SK-N-SH (cell line): ENCODE results near the gene PDE11A. TPM values are rescaled to one million over a fixed set of nuclear protein-coding genes. Genes with fewer than 3 reads are reported as not detected.

Source experiments
- CTCF ChIA-PET: fragments of 300-600, 350-600 bp; formaldehyde crosslinking; extraction: SDS; loops from one replicate; lab custom pipeline; 2021; lab: Yijun Ruan, JAX
- POLR2A ChIA-PET: fragments of 350-600 bp; sonication (Branson Sonifier 250); formaldehyde crosslinking; extraction: SDS; loops from one replicate; lab custom pipeline; 2020; ENCODE audit warnings: antibody characterized with exemption, inconsistent platforms; lab: Yijun Ruan, JAX
- DNase-seq: peaks from one replicate; pipeline ENCODE4 v3.0.0; 2012
- H2AFZ ChIP-seq: fragments of 200-600 bp; sonication (generic); 2 replicates; pipeline ENCODE4 v1.8.1; 2016; ENCODE audit warnings: antibody characterized with exemption, mild to moderate bottlenecking, low read depth
- H3F3A ChIP-seq: fragments of 200-600 bp; sonication (generic); replicated peaks from 2 replicates; pipeline ENCODE3; 2016; ENCODE audit warnings: antibody characterized with exemption, mild to moderate bottlenecking; ENCODE audit not compliant: insufficient read depth
- H3K27ac ChIP-seq, 2 experiments: fragments of 200-500 bp in 1 of 2; fragments of 200-600 bp in 1 of 2; sonication (Bioruptor generic) in 1 of 2; sonication (generic), shearing (Covaris generic) in 1 of 2; 2 replicates each; pipeline versions ENCODE4 v1.5.1 to v1.6.1; 2014 to 2016; ENCODE audit warnings: low read depth in 2 of 2, inconsistent platforms in 1 of 2, low read length in 1 of 2, mild to moderate bottlenecking in 1 of 2, mixed read lengths in 1 of 2
- H3K27me3 ChIP-seq: fragments of 200-600 bp; sonication (generic), shearing (Covaris generic); 2 replicates; pipeline ENCODE4 v1.6.1; 2016; ENCODE audit warnings: mixed run types; ENCODE audit not compliant: insufficient read depth
- H3K36me3 ChIP-seq, 2 experiments: fragments of 200-500 bp in 1 of 2; fragments of 200-600 bp in 1 of 2; sonication (Bioruptor generic) in 1 of 2; sonication (generic) in 1 of 2; replicated peaks in 1 of 2; 2 replicates each; pipeline versions ENCODE3 to v1.5.1; 2014 to 2016; ENCODE audit warnings: low read length in 1 of 2, mild to moderate bottlenecking in 1 of 2; ENCODE audit not compliant: insufficient read depth in 2 of 2, control insufficient read depth in 1 of 2
- H3K4me1 ChIP-seq, 2 experiments: fragments of 200-500 bp in 1 of 2; fragments of 200-600 bp in 1 of 2; sonication (Bioruptor generic) in 1 of 2; sonication (generic), shearing (Covaris generic) in 1 of 2; 2 replicates each; pipeline versions ENCODE4 v1.5.1 to v1.6.1; 2014 to 2016; ENCODE audit warnings: low read depth in 1 of 2, low read length in 1 of 2, mixed run types in 1 of 2; ENCODE audit not compliant: insufficient read depth in 2 of 2, control insufficient read depth in 1 of 2
- H3K4me2 ChIP-seq: fragments of 200-600 bp; sonication (generic), shearing (Covaris generic); 2 replicates; pipeline ENCODE4 v1.6.1; 2017; ENCODE audit warnings: mixed run types
- H3K4me3 ChIP-seq, 2 experiments: fragments of 200-500 bp in 1 of 2; fragments of 200-600 bp in 1 of 2; sonication (Bioruptor generic) in 1 of 2; sonication (generic), shearing (Covaris generic) in 1 of 2; 2 replicates each; pipeline versions ENCODE4 v1.5.1 to v1.8.1; 2014 to 2016; ENCODE audit warnings: low read depth in 2 of 2, inconsistent platforms in 1 of 2, low read length in 1 of 2, mild to moderate bottlenecking in 1 of 2, mixed read lengths in 1 of 2, moderate library complexity in 1 of 2
- H3K79me2 ChIP-seq: fragments of 200-600 bp; sonication (generic); 2 replicates; pipeline ENCODE4 v1.8.1; 2017; ENCODE audit warnings: mild to moderate bottlenecking; ENCODE audit not compliant: insufficient read depth
- H3K9ac ChIP-seq: fragments of 200-600 bp; sonication (generic); 2 replicates; pipeline ENCODE4 v1.6.1; 2017; ENCODE audit warnings: mixed run types
- H3K9me2 ChIP-seq: fragments of 200-600 bp; sonication (generic); 2 replicates; pipeline ENCODE4 v1.6.1; 2017; ENCODE audit warnings: mixed run types
- H3K9me3 ChIP-seq: fragments of 200-600 bp; sonication (generic); 2 replicates; pipeline ENCODE4 v1.6.1; 2017; ENCODE audit warnings: mixed run types, mild to moderate bottlenecking, moderate library complexity
- H4K20me1 ChIP-seq: fragments of 200-600 bp; sonication (generic); 2 replicates; pipeline ENCODE4 v1.6.1; 2017; ENCODE audit warnings: mild to moderate bottlenecking, mixed run types; ENCODE audit not compliant: insufficient read depth
- FOXM1 ChIP-seq: IDR thresholded peaks from 2 replicates; pipeline ENCODE4 v1.4.0; 2012; ENCODE audit warnings: low read depth, mild to moderate bottlenecking
- GABPA ChIP-seq: IDR thresholded peaks from 2 replicates; pipeline ENCODE4 v1.4.0; 2012; ENCODE audit warnings: low read depth, mild to moderate bottlenecking
- JUND ChIP-seq: IDR thresholded peaks from 2 replicates; pipeline ENCODE4 v1.4.0; 2012
- NRF1 ChIP-seq: IDR thresholded peaks from 2 replicates; pipeline ENCODE4 v1.6.1; 2012; ENCODE audit warnings: low read depth, mild to moderate bottlenecking, low read length
- RCOR1 ChIP-seq: fragments of 150-350 bp; IDR thresholded peaks from 2 replicates; pipeline ENCODE4 v1.6.1; 2017; ENCODE audit warnings: antibody characterized with exemption, low read length
- RFX5 ChIP-seq: IDR thresholded peaks from 2 replicates; pipeline ENCODE4 v1.6.1; 2012; ENCODE audit warnings: mild to moderate bottlenecking, improper control_type of control experiment, low read length
- SIN3A ChIP-seq: IDR thresholded peaks from 2 replicates; pipeline ENCODE4 v1.6.1; 2012; ENCODE audit warnings: low read depth, mild to moderate bottlenecking, low read length, moderate library complexity, borderline replicate concordance
- TAF1 ChIP-seq: IDR thresholded peaks from 2 replicates; pipeline ENCODE4 v1.6.1; 2012; ENCODE audit warnings: low read depth, mild to moderate bottlenecking, low read length, moderate library complexity, borderline replicate concordance
- TCF12 ChIP-seq: IDR thresholded peaks from 2 replicates; pipeline ENCODE4 v1.4.0; 2012
- TEAD4 ChIP-seq: IDR thresholded peaks from 2 replicates; pipeline ENCODE4 v1.4.0; 2012; ENCODE audit warnings: mild to moderate bottlenecking, borderline replicate concordance; ENCODE audit not compliant: insufficient read depth
- WGBS: methylation state at CpG from one replicate; pipeline ENCODE4 v1.1.6; 2017; ENCODE audit warnings: low lambda C conversion rate; 5-methylcytosine and 5-hydroxymethylcytosine counted together
- polyA plus RNA-seq, 3 experiments: library from polyadenylated mRNA; depleted of rRNA; stranded (reverse); fragments of >200 nt; gene quantifications; 2 replicates each; pipeline ENCODE4 v1.2.3, GENCODE V29; 2012
- TF ChIP-seq, protein P1 (sequence below): fragments of 200-600 bp; sonication (generic); IDR thresholded peaks from 2 replicates; pipeline ENCODE4 v1.6.1; 2017; ENCODE audit warnings: antibody characterized with exemption, mild to moderate bottlenecking, moderate library complexity
- TF ChIP-seq, protein P2 (sequence below): IDR thresholded peaks from 2 replicates; pipeline ENCODE4; 2012
- TF ChIP-seq, protein P3 (sequence below): IDR thresholded peaks from 2 replicates; pipeline ENCODE4 v1.4.0; 2012; ENCODE audit warnings: low read depth
- TF ChIP-seq, protein P4 (sequence below): IDR thresholded peaks from 2 replicates; pipeline ENCODE4 v1.4.0; 2012; ENCODE audit warnings: low read depth, borderline replicate concordance

The PDE11A gene
- polyA plus RNA-seq, 1 of the 3 experiments (the other 2 are of a cell fraction): 0.10 TPM

DNA sequence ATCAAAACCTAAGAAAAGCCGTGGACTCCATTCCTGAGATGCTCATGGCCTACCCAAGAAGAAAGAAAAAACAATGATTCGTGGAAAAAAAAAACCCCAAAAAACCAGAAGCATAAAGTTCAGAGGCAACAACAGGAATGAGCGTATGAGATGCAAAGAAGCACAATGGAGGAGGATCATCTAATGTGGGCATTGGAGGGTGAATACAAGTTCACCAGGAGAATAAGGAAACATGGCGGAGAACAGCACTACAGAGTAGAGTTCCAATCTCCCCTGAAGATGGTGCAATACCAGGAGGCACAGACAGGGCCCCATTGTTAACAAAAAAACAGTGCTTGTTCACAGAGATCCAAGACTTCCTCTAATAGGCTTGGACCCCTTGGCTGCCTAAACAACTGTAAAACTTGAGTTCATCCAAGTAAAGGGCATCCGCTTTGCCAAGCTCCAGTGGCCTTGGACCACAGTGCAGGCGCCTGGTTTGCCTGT, 337.2 kb downstream of the PDE11A start:
- CTCF ChIA-PET: interaction anchor here (1.2 to 1.6 kb wide), 3 partner anchors 7 to 37 kb away, joined by 3 to 4 read pairs (median 3); no protein-coding TSS in a partner anchor
- H3K9me2 ChIP-seq: no peaks in the 10 kb centered on the region
- H3K4me3 ChIP-seq: no peak overlapping the region
- H3F3A ChIP-seq: no peaks in the 10 kb centered on the region
- no peaks in the 10 kb centered on the region for H4K20me1 ChIP-seq
- no peak overlapping the region for H3K4me2 ChIP-seq
- POLR2A ChIA-PET: no interaction called here
- no peaks in the 10 kb centered on the region for H3K36me3 ChIP-seq
- H3K9me3 ChIP-seq: no peaks in the 10 kb centered on the region
- no peaks in the 10 kb centered on the region for H3K4me1 ChIP-seq
- WGBS: 57% methylated on average over 4 of the region's 6 CpGs
- H3K79me2 ChIP-seq: no peaks in the 10 kb centered on the region
- no peaks in the 10 kb centered on the region for H3K27me3 ChIP-seq
- H3K9ac ChIP-seq: no peak overlapping the region
- DNase-seq: no peak
- H3K27ac ChIP-seq: no peak overlapping the region
- H2AFZ ChIP-seq: no peak overlapping the region
- TF ChIP-seq NRF1 (no peak), JUND (no peak), RCOR1 (no peak), RFX5 (no peak)
- TF ChIP-seq, protein P1, sequence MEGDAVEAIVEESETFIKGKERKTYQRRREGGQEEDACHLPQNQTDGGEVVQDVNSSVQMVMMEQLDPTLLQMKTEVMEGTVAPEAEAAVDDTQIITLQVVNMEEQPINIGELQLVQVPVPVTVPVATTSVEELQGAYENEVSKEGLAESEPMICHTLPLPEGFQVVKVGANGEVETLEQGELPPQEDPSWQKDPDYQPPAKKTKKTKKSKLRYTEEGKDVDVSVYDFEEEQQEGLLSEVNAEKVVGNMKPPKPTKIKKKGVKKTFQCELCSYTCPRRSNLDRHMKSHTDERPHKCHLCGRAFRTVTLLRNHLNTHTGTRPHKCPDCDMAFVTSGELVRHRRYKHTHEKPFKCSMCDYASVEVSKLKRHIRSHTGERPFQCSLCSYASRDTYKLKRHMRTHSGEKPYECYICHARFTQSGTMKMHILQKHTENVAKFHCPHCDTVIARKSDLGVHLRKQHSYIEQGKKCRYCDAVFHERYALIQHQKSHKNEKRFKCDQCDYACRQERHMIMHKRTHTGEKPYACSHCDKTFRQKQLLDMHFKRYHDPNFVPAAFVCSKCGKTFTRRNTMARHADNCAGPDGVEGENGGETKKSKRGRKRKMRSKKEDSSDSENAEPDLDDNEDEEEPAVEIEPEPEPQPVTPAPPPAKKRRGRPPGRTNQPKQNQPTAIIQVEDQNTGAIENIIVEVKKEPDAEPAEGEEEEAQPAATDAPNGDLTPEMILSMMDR: no peak
- TF ChIP-seq, protein P2, sequence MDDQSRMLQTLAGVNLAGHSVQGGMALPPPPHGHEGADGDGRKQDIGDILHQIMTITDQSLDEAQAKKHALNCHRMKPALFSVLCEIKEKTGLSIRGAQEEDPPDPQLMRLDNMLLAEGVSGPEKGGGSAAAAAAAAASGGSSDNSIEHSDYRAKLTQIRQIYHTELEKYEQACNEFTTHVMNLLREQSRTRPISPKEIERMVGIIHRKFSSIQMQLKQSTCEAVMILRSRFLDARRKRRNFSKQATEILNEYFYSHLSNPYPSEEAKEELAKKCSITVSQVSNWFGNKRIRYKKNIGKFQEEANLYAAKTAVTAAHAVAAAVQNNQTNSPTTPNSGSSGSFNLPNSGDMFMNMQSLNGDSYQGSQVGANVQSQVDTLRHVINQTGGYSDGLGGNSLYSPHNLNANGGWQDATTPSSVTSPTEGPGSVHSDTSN: no peak

DNA sequence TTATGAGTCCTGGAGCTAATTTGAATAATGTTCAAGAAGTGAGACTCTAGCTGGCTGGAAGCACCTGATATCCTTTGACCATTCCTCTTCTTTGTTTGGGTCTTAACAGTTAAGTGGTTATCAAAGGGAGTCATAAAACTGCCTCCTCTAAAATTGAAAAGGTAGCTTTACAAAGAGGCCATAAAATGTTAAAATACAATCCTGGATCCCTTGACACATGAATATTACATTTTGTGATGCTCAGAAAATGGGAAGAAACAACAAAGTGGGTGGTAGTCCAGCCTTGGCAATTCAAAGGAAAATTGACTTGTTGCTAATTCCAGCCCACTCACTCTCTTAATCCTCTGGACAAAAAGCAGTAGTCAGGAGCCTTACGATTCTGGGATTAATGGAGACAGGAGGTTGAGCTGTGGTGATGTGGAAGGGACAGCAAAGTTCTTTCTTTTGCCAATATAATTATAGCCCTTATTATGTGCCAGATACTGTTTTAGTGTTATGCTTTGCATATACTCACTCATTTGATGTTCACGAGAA, 339.2 kb downstream of the PDE11A start:
- POLR2A ChIA-PET: interaction anchor here (0.6 kb wide), 1 partner anchor 64 kb away, joined by 3 read pairs; no protein-coding TSS in a partner anchor
- CTCF ChIA-PET: interaction anchor here (0.6 to 2.3 kb wide), 8 partner anchors 9 to 1029 kb away, joined by 3 to 11 read pairs (median 4); no protein-coding TSS in a partner anchor
- no peaks in the 10 kb centered on the region for H3K79me2 ChIP-seq

More for the DNA sequence above, 339.2 kb downstream of the PDE11A start:
- H3K27ac ChIP-seq: no peak overlapping the region
- no peak for TF ChIP-seq SIN3A
- no peak for TF ChIP-seq TCF12
- no peak for TF ChIP-seq JUND
- TF ChIP-seq, protein P3, sequence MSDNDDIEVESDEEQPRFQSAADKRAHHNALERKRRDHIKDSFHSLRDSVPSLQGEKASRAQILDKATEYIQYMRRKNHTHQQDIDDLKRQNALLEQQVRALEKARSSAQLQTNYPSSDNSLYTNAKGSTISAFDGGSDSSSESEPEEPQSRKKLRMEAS: no peak
- no peak for TF ChIP-seq NRF1
- TF ChIP-seq FOXM1: no peak
- no peak for TF ChIP-seq TAF1
- no peak for TF ChIP-seq TEAD4
- no peak for TF ChIP-seq GABPA
- TF ChIP-seq, protein P4, sequence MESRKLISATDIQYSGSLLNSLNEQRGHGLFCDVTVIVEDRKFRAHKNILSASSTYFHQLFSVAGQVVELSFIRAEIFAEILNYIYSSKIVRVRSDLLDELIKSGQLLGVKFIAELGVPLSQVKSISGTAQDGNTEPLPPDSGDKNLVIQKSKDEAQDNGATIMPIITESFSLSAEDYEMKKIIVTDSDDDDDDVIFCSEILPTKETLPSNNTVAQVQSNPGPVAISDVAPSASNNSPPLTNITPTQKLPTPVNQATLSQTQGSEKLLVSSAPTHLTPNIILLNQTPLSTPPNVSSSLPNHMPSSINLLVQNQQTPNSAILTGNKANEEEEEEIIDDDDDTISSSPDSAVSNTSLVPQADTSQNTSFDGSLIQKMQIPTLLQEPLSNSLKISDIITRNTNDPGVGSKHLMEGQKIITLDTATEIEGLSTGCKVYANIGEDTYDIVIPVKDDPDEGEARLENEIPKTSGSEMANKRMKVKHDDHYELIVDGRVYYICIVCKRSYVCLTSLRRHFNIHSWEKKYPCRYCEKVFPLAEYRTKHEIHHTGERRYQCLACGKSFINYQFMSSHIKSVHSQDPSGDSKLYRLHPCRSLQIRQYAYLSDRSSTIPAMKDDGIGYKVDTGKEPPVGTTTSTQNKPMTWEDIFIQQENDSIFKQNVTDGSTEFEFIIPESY: no peak
- TF ChIP-seq RCOR1: no peak
- H3K4me3 ChIP-seq: no peak overlapping the region
- H3K9me3 ChIP-seq: no peaks in the 10 kb centered on the region
- H2AFZ ChIP-seq: no peak overlapping the region
- no peak overlapping the region for H3K4me2 ChIP-seq
- H3K4me1 ChIP-seq: no peaks in the 10 kb centered on the region
- H3K36me3 ChIP-seq: no peaks in the 10 kb centered on the region
- H3K27me3 ChIP-seq: no peaks in the 10 kb centered on the region
- no peak overlapping the region for H3K9ac ChIP-seq
- 41% methylated on average over 2 of the region's 2 CpGs for WGBS
- no peaks in the 10 kb centered on the region for H4K20me1 ChIP-seq
- DNase-seq: no peak
- no peaks in the 10 kb centered on the region for H3K9me2 ChIP-seq
- no peaks in the 10 kb centered on the region for H3F3A ChIP-seq
